Measurements from ENCODE around the gene SHC2.
A peak's percentile ranks its signal among the peaks of the same experiment; 100 is the strongest.
"Not testable (repeated sequence)": the region's sequence is repeated elsewhere in the genome, so short reads cannot be mapped to it uniquely, and the experiment has no call there.

Gene SHC2

DNA sequence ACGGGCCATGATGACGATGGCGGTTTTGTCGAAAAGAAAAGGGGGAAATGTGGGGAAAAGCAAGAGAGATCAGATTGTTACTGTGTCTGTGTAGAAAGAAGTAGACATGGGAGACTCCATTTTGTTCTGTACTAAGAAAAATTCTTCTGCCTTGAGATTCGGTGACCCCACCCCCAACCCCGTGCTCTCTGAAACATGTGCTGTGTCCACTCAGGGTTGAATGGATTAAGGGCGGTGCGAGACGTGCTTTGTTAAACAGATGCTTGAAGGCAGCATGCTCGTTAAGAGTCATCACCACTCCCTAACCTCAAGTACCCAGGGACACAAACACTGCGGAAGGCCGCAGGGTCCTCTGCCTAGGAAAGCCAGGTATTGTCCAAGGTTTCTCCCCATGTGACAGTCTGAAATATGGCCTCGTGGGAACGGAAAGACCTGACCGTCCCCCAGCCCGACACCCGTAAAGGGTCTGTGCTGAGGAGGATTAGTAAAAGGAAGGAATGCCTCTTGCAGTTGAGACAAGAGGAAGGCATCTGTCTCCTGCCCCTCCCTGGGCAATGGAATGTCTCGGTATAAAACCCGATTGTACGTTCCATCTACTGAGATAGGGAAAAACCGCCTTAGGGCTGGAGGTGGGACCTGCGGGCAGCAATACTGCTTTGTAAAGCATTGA, 74.1 kb downstream of the SHC2 start:
- not testable (repeated sequence) for DNase-seq

DNA sequence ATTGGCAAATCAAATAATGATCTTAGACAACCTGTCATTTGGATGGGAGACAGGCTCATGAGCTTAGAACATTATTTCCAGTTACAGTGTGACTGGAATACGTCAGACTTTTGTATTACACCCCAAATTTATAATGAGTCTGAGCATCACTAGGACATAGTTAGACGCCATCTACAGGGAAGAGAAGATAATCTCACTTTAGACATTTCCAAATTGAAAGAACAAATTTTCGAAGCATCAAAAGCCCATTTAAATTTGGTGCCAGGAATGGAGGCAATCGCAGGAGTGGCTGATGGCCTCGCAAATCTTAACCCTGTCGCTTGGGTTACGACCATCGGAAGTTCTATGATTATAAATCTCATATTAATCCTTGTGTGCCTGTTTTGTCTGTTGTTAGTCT, 74.6 kb downstream of the SHC2 start:
- DNase-seq, result not testable (repeated sequence)

DNA sequence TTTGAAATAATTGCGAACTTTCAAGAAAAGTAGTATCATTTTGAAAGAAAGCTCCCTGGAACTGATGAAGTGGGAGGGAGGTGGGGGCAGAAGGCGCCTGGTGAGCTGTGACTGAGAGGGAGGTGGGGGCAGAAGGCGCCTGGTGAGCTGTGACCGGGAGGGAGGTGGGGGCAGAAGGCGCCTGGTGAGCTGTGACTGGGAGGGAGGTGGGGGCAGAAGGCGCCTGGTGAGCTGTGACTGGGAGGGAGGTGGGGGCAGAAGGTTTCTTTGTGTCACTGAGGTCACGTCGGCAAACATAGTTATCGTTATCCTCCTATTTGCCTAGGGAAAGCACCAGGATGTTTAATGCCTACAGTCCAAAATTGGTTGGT, 76.0 kb downstream of the SHC2 start:
- no peak for DNase-seq

DNA sequence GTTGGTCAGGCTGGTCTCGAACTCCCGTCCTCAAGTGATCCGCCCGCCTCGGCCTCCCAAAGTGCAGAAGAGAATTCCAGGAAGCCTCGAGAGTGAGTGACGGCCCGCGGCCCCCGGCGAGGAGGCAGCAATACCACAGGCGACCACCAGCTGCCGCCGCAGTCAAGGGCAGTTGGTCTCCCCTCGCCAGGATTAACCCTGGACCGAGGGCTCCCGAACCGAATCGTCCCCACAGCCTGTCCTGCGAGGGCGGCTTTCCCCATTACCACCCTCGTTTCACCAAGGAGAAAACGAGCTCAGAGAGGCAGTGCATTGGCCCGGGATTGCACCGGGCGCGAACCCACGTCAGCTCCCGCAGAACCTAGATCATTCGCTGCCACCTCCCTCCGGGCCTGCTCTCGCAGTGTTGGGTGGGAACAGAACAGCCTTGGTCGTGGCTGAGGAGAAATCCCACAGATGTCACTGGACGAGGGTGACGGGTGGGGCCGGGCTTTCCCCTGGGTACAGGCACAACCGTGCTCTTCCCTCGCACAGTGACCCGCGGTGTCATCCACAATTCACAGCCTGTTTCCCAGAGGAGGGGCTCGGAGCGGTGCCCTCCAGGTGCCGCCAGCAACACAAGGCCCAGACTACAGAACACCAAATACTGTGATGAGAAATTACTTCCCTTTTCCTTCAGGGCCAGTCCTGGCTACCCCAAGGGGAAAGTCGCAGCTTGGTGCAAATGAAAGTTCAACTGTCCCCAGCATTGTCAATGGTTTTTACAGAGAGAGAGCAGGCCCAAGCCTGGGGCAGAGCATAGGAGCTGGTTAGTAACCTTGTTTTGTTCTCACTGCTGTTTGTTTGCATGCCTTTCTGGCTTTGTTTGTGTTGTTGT, 76.7 kb downstream of the SHC2 start:
- DNase-seq, result peak; percentile 30

DNA sequence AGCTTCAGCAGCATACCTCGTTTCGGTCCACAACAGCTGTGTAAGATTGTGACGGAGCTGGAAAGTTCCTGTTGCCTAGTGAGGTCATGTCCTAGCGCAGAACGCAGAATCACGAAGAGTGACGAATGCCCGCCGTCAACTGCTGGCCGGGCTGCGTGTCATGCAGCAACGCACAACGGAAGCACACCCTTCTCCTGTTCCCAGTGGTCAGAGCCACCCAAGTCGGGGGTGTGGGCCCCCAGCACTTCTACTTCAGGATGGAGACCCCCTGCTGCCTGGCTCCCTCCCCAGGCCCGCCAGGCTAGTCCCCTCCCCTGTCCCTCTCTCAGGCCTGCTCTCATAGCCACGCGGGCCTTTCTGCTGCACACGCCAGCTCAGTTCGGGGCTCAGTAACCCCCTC, 77.8 kb downstream of the SHC2 start:
- DNase-seq, result no peak

DNA sequence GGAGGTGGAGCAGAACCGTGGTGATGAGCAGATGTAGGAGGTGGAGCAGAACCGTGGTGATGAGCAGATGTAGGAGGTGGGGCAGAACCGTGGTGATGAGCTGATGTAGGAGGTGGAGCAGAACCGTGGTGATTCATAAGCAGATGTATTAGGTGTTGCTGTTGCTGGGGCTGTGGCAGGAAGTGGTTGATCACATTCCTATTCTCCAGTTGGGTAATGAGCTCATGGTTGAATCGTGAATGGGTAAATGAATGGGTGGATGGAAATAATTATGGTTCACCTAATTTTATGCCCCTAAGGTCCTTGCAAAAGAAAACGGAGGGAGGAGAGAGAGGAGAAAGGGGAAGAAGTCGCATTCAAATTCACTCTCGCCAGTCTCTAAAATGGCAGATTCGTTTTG, 78.3 kb downstream of the SHC2 start:
- DNase-seq, result peak; percentile 64

DNA sequence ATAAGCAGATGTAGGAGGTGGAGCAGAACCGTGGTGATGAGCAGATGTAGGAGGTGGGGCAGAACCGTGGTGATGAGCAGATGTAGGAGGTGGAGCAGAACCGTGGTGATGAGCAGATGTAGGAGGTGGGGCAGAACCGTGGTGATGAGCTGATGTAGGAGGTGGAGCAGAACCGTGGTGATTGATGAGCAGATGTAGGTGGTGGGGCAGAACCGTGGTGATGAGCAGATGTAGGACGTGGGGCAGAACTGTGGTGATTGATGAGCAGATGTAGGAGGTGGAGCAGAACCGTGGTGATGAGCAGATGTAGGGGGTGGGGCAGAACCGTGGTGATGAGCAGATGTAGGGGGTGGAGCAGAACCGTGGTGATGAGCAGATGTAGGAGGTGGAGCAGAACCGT, 78.9 kb downstream of the SHC2 start:
- not testable (repeated sequence) for DNase-seq

DNA sequence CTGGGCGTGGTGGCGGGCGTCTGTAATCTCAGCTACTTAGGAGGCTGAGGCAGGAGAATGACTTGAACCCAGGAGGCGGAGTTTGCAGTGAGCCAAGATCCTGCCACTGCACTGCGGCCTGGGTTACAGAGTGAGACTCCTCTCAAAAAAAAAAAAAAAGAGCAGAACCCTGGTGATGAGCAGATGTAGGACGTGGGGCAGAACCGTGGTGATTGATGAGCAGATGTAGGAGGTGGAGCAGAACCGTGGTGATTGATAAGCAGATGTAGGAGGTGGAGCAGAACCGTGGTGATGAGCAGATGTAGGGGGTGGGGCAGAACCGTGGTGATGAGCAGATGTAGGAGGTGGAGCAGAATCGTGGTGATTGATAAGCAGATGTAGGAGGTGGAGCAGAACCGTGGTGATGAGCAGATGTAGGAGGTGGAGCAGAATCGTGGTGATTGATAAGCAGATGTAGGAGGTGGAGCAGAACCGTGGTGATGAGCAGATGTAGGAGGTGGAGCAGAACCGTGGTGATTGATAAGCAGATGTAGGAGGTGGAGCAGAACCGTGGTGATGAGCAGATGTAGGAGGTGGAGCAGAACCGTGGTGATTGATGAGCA, 80.1 kb downstream of the SHC2 start:
- not testable (repeated sequence) for DNase-seq

DNA sequence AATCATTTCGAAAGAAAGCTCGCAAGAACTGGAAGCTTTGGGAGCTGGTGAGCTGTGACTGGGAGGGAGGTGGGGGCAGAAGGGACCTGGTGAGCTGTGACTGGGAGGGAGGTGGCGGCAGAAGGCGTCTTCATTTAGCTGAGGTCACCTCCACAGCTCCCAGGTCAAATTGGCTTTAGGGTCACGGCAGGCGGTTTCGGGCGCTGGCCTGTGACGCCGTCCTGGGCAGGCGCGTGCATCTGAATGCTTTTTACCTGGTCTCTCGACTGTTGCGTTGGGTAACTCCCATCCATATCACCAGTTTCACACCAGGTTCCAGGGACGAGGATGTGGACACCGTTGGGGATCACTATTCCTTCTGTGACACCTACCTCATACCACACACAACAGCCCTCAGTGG, 81.0 kb downstream of the SHC2 start:
- DNase-seq, result no peak

DNA sequence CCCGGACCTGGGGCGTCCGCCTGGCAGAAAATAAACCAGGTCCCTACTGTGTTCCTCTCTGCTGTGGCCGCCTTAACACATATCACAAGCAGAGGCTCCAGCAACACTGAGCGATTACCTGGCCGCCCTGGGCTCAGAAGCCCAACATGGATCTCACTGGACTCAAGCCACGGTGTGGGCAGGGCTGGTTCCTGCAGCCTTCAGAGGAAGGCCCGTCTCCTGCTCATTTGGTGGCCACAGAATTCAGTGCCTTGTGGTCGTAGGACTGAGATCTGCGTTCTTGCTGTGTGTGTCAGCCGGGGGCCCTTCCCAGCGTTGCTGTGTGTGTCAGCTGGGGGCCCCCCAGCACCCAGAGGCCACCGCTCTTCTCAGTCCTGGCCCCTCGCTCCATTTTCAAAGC, 82.1 kb downstream of the SHC2 start:
- DNase-seq, result no peak

DNA sequence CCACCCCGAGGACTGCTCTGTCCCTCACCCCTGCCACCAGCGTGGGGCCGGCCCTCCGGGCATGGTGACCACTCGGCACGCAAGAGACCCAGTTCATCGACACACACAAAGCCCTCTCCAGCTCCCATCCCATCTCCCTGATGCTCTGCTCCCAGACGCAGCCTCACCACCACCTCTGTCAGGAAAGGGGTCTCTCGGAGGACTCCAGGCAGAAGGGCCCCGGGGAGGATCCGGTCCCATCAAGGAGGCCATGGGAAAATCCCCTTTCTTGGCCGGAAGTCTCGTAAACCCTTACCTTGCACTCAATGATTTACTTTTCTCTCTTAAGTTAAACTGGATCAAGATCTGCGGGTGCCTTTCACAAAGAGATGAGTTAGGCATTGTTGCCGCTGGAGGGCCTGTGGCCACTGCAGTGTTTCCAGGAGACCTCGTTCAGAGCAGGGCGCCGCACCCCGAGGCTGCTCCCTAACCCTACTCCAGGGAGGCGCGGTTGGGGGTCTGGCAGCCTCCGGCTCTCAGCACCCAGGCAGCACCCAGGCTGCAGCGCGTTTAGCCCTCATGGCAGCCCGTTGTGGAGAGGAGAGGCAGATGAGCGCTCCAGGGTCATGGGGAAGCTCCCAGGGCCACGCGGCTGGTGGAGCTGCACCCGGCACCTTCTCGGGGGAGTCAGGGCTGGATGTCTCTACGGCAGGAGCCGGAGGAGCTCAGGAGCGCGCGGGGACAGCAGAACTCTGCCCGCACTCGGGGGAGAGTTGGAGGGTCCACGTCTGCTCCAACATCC, 82.8 kb downstream of the SHC2 start:
- DNase-seq, result no peak

DNA sequence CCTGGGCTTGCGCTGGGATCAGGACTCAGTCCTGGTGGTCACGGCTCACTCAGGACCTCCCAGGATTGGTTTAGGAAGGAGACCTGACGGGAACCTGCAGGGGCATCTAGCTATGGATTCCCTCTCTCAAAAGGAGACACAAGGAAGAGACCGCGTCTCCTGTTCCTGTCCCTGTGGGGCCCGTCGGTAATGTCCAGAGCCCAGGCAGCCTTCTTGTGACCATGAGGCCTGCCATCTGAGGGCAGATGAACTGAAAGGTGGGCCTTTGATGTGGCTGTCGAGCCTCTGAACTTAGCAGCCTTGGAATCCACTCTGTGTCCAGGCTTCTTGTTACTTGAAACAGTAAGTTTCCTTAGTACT, 84.7 kb downstream of the SHC2 start:
- DNase-seq, result no peak

DNA sequence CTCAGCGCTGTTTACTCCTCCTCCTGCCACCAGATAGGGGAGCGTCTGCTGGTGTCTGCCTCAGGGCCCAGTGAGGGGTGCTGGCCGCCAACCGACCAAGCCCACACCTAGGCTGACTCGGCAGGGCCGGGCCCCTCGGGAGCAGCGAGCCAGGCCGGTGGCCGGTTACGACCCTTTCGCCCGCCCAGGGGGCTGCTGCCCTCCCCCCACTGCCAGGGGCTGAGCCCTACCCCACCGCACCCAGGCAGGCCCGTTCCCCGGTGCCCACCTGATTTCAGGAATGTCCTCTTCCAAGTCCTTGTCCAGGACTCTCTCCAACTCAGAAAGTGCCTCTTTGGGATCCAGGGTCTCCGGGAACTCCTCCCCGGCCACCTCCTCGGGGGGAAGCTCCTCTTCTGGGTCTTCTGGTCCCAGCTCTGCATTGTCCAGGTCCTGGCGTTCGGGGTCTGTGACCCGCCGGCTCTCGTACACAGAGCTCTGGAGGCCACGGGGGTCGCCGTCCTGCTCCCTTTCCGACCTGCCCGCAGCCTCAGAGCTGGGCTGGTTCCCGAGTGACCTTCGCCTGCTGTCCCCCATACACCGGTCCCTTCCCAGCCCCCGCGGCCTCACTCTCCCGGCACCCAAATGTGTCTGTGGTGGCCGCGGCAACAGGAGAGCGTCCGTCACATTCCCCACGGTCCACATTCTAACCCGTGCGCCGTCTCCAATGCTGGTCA, 85.3 kb downstream of the SHC2 start:
- DNase-seq, result no peak

DNA sequence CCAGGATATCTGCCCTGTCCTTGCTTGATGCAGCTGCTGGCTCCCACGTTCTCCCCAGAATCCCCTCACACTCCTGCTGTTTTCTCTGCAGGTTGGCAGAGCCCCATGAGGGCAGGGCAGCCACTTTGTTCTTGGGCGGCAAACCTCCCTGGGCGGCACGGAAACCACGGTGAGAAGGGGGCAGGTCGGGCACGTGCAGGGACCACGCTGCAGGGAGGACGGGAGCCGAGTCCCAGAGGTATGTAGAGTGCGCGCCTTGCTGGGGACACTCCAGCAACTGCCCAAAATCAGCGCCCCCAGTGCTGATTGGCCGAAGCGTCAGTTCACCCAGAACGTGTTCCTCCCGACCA, 86.0 kb downstream of the SHC2 start:
- no peak for DNase-seq

DNA sequence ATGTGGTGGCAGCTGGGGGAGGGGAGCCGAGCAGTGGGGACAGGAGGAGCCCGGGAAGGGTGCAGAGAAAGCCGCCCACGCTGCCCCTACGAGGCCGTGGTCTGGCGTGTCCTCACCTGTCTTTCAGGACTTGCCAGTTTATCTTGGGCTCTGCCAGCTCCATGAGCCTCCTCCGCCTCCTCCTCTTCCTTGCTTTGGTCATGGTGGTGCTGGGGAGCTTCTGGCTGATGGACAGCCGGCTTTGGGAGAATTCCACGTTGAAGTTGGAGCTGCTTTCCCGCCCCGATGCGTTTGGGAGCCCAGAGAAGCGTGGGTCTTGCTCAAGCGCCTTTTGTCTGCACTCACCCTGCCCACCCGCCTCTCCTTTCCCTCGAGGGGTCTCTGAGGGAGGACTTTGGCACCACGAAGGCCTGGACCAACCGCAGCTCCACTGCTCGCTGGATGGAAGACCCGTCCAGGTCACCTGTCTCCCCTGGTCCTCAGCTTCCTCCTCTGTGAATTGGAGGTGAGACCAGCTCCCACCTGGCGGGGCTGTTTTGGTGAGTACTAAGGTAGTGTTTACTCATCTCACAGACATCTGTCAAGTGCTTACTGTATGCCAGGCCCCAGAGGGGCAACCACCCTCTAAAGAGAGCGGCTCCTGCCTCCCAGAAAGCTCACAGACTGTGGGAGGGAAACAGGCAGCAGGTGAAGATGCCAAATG, 86.5 kb downstream of the SHC2 start:
- DNase-seq, result no peak

DNA sequence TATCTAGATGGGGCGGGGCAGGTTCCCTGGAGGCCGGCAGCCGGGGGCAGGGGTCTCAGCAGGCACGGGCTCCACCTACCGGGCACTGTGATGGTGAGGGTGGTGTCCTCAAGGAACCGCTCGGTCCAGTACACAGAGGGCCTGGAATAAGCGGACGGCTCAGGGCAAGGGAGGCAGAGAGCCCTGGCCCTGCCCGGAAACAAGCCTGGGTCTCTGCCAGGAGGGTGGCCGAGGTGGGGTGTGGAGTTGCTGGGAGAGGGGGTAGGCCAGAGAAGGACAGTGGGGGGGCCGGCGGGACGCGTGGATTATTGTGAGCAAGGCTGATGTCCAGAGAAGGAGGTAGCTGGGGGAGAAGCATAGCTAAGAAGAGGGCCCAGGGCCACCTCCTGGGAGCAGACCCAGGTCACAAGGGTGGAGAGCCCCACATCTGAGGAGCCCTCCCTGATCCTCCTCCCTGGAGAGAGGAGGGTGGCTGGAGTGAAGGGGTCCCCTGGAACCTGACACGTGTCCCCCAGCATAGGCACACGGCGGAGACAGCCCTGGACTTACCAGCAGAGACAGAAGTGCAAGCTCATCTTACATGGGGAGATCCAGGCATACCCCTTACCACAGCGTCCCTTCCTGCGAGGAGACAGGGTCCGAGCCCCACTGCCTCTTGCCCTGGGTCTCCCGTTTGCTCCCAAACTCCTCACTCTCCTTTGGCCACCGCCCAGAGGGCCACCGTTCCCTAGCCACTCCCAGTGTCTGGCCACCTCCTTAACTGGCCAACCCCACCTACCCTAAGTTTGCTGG, 87.2 kb downstream of the SHC2 start:
- no peak for DNase-seq

DNA sequence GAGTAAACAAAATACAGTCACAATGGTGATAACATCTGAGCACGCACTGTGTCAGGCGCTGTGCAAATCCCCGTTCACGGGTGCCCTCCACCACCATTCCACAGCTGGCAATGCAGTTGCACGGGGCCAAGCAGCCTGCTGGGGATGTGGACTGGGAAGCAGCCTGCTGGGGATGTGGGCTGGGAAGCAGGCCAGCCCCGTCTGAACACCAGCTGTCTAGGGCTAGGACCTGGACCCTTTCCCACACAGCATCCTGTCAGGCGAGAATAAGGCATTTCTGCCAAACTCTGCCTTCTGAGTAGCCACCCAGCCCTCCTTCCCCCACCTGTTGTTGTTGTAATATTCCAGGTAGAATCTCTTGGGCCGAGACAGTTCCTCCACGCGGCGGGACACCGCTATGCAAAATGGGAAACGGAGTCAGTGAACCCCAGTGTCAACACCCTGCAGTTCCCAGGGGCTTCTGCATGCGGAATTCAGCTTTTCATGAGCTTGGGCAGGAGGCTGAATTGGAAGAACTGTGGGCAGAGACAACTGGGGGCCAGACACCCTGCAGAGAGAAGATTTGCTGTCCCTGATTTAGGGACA, 88.4 kb downstream of the SHC2 start:
- DNase-seq, result no peak

DNA sequence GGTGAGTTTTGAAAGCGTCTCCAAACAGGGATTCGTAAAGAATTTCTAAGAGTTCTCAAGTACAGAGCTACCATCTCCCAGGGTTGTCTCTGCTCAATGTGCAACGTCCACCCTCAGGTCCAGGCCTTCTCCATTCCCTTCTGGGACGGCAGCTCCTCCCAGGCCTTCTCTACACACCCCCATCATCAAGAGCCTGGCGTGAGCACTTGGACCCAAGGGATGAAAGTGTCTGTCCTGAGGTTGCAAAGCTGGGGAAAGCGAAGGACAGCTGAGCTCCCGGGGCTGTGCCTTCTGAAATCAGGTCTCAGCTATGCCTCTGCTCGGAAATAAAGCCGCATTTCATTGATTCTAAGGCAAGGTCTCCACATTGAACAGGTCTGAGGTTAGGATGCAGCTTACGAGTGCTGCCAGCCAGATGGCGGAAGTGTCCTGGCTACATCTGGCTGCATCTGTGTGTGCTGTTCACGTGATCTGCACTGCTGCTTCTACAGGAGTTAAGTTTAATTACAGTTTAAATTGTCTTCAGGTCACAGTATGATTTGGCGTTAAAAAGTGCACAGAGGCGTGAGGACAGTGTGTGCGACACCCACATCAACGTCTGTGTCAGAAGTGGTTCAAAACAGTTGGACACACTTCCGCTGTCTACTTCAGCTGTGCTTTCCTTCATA, 89.2 kb downstream of the SHC2 start:
- no peak for DNase-seq

DNA sequence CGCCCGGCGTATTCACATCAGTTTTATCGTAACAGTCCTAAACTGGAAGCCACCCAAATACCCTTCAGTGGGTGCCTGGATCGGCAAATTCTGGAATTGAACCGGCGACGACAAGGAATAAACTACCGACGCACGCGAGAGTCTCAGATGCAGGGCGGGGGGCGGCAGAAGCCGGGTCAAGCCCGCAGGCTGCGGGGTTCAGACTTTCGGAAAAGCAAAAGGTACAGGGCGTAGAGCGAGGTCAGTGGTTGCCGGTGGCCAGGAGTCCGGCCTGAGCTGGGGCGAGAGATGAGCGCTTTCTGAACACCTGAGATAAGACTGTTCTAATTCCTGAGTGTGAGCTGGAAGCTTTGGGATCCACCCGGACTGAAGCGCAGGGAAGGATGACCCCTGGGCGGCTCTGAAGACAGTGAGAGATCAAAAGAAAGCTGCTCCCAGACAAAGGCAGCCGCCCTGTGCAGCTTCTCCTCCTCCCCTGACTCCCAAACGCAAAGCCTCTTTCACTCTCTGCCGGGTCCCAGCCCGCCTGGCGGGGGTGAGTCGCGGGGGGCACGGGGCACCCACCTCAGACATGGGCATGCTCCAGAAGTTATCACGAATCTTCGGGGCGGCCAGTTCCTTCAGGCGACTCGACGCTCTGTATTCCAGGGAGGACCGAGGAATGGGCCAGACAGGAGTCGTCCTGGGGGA, 90.0 kb downstream of the SHC2 start:
- DNase-seq, result no peak

DNA sequence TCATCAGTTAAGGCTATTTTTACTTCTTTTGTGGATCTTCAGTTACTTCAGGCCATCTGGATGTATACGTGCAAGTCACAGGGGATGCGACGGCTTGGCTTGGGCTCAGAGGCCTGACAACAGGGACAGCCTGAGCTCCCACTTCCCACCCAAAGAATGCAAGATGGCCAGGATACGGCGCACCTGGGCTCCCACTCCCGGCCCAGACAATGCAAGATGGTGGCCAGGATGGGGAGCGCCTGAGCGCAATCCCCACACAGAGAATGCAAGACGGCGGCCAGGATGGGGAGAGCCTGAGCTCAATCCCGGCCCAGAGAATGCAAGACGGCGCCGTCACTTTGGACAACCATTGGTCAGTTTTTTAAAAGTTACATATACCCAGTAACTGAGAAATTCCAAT, 91.0 kb downstream of the SHC2 start:
- no peak for DNase-seq

All from stimulated activated CD4-positive, alpha-beta T cell treated with anti-CD3 and anti-CD28 coated beads, Interleukin-15, amount 100 ng/mL, for 24 hours (primary cell).